Breast epithelium (tissue), 3 donors: Measurements from ENCODE around the gene TTC38.

Experiments used
- POLR2A ChIP-seq: fragments of 450-650 bp; IDR thresholded peaks from one replicate; pipeline ENCODE4 v1.6.1; 2016; ENCODE audit warnings: antibody characterized with exemption, mild to moderate bottlenecking, moderate library complexity
- POLR2AphosphoS5 ChIP-seq, 3 donors: sonication (generic); formaldehyde crosslinking; IDR thresholded peaks; one replicate each; pipeline ENCODE4 v1.6.1; 2017; ENCODE audit warnings: antibody characterized with exemption in 3 of 3
- TF ChIP-seq, protein P1 (sequence below), 3 donors: fragments of 450-650 bp; IDR thresholded peaks; one replicate each; pipeline ENCODE4 v1.5.1; 2016 to 2017; ENCODE audit warnings: antibody characterized with exemption in 3 of 3, mild to moderate bottlenecking in 3 of 3, moderate library complexity in 3 of 3

DNA sequence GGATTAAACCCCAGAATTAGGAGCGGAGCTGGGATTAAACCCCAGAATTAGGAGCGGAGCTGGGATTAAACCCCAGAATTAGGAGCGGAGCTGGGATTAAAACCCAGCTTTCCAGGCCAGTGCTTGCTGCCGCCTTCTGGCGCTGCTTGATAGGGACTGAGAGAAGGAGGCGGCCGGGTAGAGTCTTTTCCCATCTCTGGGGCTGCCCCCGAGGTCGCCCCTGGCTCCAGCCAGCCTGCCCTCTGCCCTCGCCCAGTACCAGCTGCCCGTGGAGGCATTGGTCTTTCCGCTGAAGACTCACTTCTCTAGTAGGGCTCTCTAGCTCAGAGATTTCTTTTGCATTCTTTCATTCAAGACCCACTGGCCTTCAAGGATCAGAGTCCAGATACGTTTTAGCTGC lies 72.9 kb downstream of the TTC38 start:
- TF ChIP-seq, protein P1, sequence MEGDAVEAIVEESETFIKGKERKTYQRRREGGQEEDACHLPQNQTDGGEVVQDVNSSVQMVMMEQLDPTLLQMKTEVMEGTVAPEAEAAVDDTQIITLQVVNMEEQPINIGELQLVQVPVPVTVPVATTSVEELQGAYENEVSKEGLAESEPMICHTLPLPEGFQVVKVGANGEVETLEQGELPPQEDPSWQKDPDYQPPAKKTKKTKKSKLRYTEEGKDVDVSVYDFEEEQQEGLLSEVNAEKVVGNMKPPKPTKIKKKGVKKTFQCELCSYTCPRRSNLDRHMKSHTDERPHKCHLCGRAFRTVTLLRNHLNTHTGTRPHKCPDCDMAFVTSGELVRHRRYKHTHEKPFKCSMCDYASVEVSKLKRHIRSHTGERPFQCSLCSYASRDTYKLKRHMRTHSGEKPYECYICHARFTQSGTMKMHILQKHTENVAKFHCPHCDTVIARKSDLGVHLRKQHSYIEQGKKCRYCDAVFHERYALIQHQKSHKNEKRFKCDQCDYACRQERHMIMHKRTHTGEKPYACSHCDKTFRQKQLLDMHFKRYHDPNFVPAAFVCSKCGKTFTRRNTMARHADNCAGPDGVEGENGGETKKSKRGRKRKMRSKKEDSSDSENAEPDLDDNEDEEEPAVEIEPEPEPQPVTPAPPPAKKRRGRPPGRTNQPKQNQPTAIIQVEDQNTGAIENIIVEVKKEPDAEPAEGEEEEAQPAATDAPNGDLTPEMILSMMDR (IDR thresholded peaks at IDR 0.05): no peak
- TF ChIP-seq POLR2AphosphoS5 (IDR thresholded peaks at IDR 0.05) (no peak), POLR2A (no peak)
